GM12801 (cell line): ENCODE results near the gene XRCC3.

ENCODE experiments used
- CTCF ChIP-seq: IDR thresholded peaks from one replicate; pipeline ENCODE4 v1.5.1; 2011; ENCODE audit warnings: control low read depth; ENCODE audit not compliant: insufficient read length; ENCODE audit errors: extremely low read depth

The XRCC3 gene

GRCh38 chr14:103721334-103722120 is 6.3 kb upstream of the XRCC3 start:
- no peak for TF ChIP-seq CTCF

GRCh38 chr14:103719751-103720150 is 4.5 kb upstream of the XRCC3 start:
- TF ChIP-seq CTCF = no peak

- no peak for TF ChIP-seq CTCF
Observed at GRCh38 chr14:103718572-103718971, 3.3 kb upstream of the XRCC3 start.

- TF ChIP-seq CTCF = no peak
Observed at GRCh38 chr14:103716899-103717411, 1.7 kb upstream of the XRCC3 start.

GRCh38 chr14:103716091-103716801 is 995 bp upstream of the XRCC3 start:
- TF ChIP-seq CTCF = no peak

- TF ChIP-seq CTCF = no peak
Observed at GRCh38 chr14:103714063-103714724, 1.1 kb downstream of the XRCC3 start.
